GM21825 (cell line): ENCODE data around the gene USPL1.
"Not testable (repeated sequence)": the region's sequence is repeated elsewhere in the genome, so short reads cannot be mapped to it uniquely, and the experiment has no call there.

Experiments used
- ATAC-seq: cut with Tn5 transposase; IDR thresholded peaks from one replicate; pipeline ENCODE4 v1.9.1; 2021; ENCODE audit warnings: mild to moderate bottlenecking, moderate library complexity; ENCODE audit not compliant: unreplicated experiment

USPL1 gene

DNA sequence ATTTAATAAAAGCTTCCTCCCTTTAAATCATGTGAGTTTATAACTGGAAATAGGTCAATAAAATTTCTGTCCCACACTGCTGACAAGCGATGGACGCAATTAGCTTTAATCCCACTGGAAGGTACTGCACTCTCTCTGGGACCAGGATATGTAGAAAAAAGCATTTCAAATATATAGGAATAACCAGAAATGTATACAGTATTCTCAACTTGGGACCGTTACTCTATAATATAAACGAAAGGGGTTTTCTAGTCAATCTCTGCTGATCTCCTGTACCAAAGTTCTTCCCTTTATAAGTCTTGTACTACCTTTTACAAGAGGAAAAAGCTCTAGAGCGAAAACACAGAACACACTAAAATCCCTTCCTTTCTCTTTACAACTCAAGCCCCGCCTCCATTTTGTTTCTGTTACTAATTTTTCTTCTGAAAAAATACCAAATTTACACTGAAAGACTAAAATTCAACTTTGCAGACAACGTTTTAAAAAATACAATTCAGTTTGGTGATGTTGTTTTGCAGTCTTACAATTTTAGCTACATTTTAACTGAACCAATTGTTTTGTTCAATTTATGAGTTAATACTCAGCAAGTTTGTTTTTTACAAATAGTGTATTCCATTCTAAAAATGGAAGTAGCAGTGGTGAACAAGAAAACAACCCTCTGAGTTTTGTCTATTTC, 1.7 kb upstream of the USPL1 start:
- ATAC-seq: no peak

GRCh38 chr13:30616927-30617314, 799 bp upstream of the USPL1 start:
- peak; percentile 34 for ATAC-seq

GRCh38 chr13:30618186-30618929, 638 bp downstream of the USPL1 start:
- ATAC-seq: peak; percentile 0

DNA sequence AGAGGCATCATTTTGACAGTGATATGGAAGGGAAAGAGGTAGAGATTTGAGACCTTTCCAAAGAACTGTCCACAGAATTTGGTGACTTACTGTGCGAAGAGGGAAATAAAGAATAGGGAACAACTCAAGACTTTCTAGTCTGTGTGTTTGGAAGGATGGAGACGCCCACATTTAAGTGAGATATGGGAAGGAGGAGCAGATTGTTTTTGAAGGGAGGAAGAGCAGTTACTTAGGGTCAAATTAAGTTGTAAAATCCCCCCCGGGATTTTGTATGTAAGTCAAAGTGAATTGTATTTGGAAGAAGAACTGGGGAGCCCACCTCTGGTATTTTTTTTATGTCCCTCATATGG, 1.2 kb downstream of the USPL1 start:
- no peak for ATAC-seq

GRCh38 chr13:30619731-30620130, 2.0 kb downstream of the USPL1 start:
- no peak for ATAC-seq

DNA sequence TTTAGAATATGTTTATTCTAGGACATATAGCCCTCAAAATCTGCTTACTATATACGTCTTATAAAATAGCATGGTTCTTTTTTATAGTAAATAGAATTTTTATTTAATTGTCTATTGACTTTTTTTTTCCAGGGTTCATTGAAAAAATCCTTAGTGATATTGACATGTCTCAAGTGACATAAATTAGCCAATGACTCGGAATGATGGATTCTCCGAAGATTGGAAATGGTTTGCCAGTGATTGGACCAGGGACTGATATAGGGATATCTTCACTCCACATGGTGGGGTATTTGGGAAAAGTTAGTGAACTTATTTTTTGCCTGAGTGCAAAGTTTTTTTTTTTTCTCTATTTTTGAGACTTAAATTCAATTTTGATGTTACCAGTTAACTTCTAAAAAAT, 3.2 kb downstream of the USPL1 start:
- no peak for ATAC-seq

- no peak for ATAC-seq
Observed at GRCh38 chr13:30622551-30622950, 4.8 kb downstream of the USPL1 start.

DNA sequence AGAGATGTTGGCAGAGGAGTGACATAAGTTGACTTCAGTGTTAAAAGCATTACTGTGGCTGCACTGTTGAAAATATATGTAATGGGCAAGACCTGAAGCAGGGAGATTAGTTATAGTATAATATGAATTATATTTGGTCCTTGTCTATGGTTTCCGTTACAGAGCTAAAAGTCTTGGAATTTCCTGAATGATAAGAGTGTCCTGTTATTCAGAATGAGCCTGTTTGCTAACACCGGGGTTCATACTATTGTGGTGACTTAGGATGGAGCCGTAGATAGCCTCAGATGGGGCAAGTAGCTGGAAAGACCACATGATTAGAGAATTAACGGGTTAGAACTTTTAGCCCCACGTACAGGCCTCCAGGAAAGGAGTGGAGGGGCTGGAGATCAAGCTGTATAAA, 5.7 kb downstream of the USPL1 start:
- ATAC-seq: no peak

DNA sequence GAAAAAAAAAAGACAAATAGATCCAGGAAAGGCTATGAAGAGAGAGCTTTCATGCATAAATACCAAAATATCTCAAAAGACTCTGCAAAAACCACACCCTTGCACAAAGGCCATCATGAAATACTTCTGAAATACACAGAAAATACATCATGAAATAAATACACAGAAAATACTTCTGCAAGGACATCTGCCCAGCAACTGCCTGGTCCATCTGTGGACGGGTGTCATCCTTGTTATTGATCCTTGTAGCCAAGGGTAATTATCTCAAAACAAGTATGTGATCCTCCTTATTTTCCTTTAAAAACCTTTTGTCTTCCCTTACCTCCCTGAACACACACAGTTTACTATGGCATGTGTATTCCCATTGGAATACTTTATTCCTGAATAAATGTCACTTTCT, 6.9 kb downstream of the USPL1 start:
- no peak for ATAC-seq

DNA sequence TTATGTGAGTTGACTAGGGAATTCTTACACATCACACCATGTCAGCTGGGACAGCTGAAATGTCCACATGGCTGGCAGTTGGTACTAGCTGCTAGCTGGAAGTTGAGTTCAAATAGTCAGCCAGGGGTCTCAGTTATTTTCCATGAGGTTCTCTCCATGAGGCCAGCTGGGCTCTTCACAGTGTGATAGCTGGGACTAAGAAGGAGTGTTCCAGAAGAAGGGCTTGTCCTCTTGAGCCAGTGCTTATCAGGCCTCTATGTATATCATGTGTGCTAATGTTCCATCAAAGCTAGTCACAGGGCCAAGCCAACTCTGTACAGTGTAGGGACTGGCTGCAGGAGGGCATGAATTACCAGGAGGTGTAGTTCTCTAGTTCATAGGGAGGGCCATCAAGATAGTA, 11.8 kb downstream of the USPL1 start:
- ATAC-seq: no peak

GRCh38 chr13:30633861-30634260, 16.1 kb downstream of the USPL1 start:
- ATAC-seq: no peak

- ATAC-seq: no peak
Observed at GRCh38 chr13:30634838-30635237, 17.1 kb downstream of the USPL1 start.

DNA sequence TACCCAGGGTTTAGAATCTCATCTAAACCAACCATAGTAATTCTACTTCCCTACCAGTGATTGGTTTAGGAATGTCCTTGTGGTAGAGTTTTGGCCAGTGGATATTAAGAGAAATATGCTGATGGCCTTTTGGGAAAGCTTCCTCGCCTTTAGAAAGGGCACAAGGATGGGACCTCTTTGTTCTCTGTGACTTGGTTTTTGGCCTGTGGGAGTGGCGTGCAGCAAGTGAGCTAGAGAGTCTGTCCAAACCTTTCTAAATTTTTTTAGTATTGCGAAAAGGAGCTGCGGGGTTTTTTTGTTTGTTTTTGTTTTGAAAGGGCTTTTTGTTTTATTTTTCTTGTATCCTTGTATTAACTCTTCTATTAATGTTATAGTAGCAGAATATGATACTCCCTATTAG, 20.6 kb downstream of the USPL1 start:
- ATAC-seq: no peak

GRCh38 chr13:30639671-30640070, 22.0 kb downstream of the USPL1 start:
- no peak for ATAC-seq

GRCh38 chr13:30641173-30641572, 23.5 kb downstream of the USPL1 start:
- not testable (repeated sequence) for ATAC-seq

GRCh38 chr13:30645629-30646028, 27.9 kb downstream of the USPL1 start:
- no peak for ATAC-seq

DNA sequence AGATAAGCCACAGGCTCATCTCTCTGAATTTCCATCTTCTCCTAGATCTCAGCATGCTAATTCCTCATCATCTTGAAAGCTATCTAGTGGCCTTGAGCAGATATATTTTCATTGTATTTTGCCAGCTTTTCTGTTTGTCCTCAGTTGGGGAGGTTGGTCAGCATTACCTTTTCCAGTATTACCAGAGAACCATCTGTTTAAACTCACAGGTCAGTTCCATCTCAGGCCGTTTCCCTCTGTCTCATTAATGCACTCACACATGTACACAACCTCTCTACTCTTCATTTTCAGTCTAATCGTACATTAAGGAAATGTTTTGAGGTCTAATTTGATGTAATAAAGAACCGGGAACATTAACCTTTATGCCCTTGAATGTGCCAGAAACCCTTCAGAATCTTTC, 29.7 kb downstream of the USPL1 start:
- no peak for ATAC-seq

DNA sequence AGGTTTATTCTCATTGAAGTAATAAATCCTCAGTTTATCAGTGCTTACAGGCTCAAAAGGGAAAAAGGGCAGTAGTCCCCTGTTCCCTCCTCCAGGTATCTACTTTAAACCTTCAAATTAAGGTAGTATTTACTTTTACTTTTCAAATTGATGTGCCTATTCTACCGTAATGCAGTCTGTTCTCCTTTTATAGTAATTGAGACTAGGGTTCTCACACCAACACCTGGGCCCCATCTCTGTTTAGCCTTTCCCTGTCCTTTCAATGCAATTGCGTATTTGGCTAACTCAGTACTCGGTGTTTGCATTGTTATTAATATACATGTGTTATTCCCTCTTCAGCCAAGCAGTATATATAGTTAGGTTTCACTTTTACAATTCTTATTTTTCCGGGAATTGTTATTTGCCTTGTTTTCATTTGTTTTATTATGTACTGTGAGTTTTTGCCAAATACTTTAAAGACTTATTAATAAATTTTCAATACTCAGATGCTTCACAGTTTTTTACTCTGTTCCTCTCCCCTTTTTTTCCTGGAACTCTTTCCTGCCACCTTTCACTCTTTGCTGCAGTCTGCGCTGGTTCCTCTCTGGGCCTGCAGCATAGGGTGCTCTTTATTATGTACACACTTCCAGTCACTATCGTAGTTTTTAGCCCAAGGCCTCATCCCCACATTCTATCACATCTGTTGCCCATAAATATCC, 30.3 kb downstream of the USPL1 start:
- ATAC-seq: no peak

GRCh38 chr13:30648522-30649012, 30.8 kb downstream of the USPL1 start:
- ATAC-seq: no peak

DNA sequence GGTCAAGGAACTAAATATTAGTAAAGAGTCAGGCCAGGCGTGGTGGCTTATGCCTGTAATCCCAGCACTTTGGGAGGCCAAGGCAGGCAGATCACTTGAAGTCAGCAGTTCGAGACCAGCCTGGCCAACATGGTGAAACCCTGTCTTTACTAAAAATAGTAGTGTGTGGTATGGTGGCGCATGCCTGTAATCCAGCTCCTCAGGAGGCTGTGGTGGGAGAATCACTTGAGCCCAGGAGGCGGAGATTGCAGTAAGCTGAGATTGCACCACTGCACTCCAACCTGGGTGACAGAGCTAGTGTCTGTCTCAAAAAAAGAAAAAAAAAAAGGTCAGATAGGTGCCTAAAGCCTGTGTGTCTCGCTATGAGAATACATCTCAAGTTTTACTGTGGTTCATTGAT, 33.9 kb downstream of the USPL1 start:
- not testable (repeated sequence) for ATAC-seq

DNA sequence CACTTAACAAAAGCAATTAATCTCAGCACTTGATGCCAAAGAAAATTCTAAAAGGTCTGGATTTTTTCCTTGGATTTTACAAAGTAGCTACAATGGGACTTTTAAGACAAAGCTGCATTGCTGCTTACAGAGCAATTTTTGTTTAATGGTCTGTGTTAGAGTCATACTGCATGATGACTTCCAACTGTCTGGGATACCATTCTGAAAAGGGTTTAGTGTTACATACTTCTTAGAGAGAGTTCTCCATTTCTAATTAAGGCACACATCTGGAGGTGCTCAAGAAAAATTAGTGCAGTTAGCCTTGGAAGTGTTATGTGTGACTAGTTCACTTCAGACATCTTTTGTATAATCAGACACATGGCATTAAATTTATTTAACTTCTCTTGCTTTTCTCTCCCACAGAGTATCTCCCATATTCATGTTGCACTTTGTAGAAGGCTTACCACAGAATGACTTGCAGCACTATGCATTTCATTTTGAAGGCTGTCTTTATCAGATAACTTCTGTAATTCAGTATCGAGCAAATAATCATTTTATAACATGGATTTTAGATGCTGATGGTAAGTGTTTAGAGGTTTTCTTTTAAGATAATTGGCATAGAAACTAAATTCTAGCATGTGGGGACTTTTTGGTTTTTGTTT, 35.1 kb downstream of the USPL1 start:
- no peak for ATAC-seq

DNA sequence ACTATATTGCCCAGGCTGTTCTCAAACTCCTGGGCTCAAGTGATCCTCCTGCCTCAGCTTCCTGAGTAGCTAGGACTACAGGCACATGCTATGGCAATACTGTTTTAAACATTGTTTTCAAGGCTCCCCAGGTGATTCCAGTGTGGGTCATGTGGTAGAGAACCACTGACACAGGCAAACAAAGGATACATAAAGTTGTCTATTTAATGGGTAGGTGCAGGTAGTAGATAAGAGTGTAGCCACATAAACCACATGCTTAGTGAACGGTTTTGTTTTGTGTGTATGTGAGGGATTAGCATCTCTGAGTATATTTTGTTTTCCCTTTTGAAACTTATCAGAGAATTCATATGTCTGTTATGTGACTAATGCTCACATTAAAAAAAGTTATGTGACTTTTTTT, 36.7 kb downstream of the USPL1 start:
- no peak for ATAC-seq
